ENCODE data around the gene IDE.
"Not testable (repeated sequence)": the region's sequence is repeated elsewhere in the genome, so short reads cannot be mapped to it uniquely, and the experiment has no call there.

Gene IDE

GRCh38 chr10:92419740-92420545 lies 153.9 kb downstream of the IDE start:
- DNase-seq (ENCODE audit: low spot score): peak; percentile 38

GRCh38 chr10:92418891-92419290 lies 155.0 kb downstream of the IDE start:
- no peak for DNase-seq (ENCODE audit: low spot score)

- DNase-seq (ENCODE audit: low spot score): no peak
Measured at GRCh38 chr10:92418221-92418620, 155.7 kb downstream of the IDE start.

- no peak for DNase-seq (ENCODE audit: low spot score)
Measured at GRCh38 chr10:92413519-92413918, 160.4 kb downstream of the IDE start.

GRCh38 chr10:92413011-92413410 lies 160.9 kb downstream of the IDE start:
- DNase-seq (ENCODE audit: low spot score): no peak

- DNase-seq (ENCODE audit: low spot score): no peak
Measured at GRCh38 chr10:92411406-92411805, 162.5 kb downstream of the IDE start.

- DNase-seq (ENCODE audit: low spot score): no peak
Measured at GRCh38 chr10:92410501-92410900, 163.4 kb downstream of the IDE start.

- no peak for DNase-seq (ENCODE audit: low spot score)
Measured at GRCh38 chr10:92408017-92408361, 165.9 kb downstream of the IDE start.

GRCh38 chr10:92407305-92408016 lies 166.4 kb downstream of the IDE start:
- no peak for DNase-seq (ENCODE audit: low spot score)

GRCh38 chr10:92405419-92405924 lies 168.4 kb downstream of the IDE start:
- DNase-seq (ENCODE audit: low spot score): no peak

GRCh38 chr10:92404612-92405418 lies 169.1 kb downstream of the IDE start:
- no peak for DNase-seq (ENCODE audit: low spot score)

GRCh38 chr10:92402234-92402633 lies 171.7 kb downstream of the IDE start:
- DNase-seq (ENCODE audit: low spot score): not testable (repeated sequence)
